Measurements from ENCODE around the gene FCRL3. TPM values are rescaled to one million over a fixed set of nuclear protein-coding genes. Genes with fewer than 3 reads are reported as not detected.

The FCRL3 gene
- total and polyA plus RNA-seq, 2 of the 13 experiments (the other 11 are each of a cell fraction or from before 2014, with no cell fraction given) = not detected

GRCh38 chr1:157700305-157700704, 264 bp downstream of the FCRL3 start:
- CTCF ChIA-PET (ENCODE audit: low intra/inter-chr PET ratio, low total read pairs) = no interaction called here
- Histone ChIP-seq H3K4me2 (ENCODE audit: low read depth, low read length) (no peak overlapping the region), H3K27ac (ENCODE audit: extremely low read length, insufficient read depth, low read length) (no peak overlapping the region), H3K36me3 (replicated peaks in 1 of 2; ENCODE audit: control insufficient read depth in 1 of 2, insufficient read depth in 2 of 2, low read length in 2 of 2) (no peaks in the 10 kb centered on the region), H3K9ac (ENCODE audit: insufficient read depth, low read depth, low read length) (no peak overlapping the region), H3K4me3 (replicated peaks in 1 of 3; ENCODE audit: insufficient read depth in 1 of 3, low read depth in 2 of 3, low read length in 3 of 3) (no peak overlapping the region), H2AFZ (ENCODE audit: low read length) (no peak overlapping the region), H3K4me1 (ENCODE audit: insufficient read depth, low read length) (no peaks in the 10 kb centered on the region), H3K9me3 (ENCODE audit: low read length) (no peaks in the 10 kb centered on the region), H4K20me1 (ENCODE audit: insufficient read depth, low read length) (no peaks in the 10 kb centered on the region), H3K27me3 (ENCODE audit: control insufficient read depth in 1 of 2, insufficient read depth in 2 of 2, low read length in 2 of 2) (0 out of 5 replicates have a peak, but pooled peaks cover 0 to 1% of the 10 kb centered on the region in 2 experiments), H3K79me2 (ENCODE audit: insufficient read depth, low read length) (no peaks in the 10 kb centered on the region)
- WGBS (ENCODE audit: low lambda C conversion rate) = 0% methylated on average over 1 of the region's 5 CpGs
- FAIRE-seq = no peak
- in situ Hi-C loops (cut with HindIII; ENCODE audit: extremely low pct_ligation_motif_present, low pct_unique_long_range_greater_than_20kb) = no loop called here
- ATAC-seq = no peak
- TF ChIP-seq ZNF644 (CRISPR knock-in tag; IDR thresholded peaks at IDR 0.05; ENCODE audit: low read depth) (no peak), TOPORS (CRISPR knock-in tag; IDR thresholded peaks at IDR 0.05) (no peak), ATF7-NPFF (CRISPR knock-in tag; IDR thresholded peaks at IDR 0.05; ENCODE audit: low read depth) (no peak), SMAD1 (CRISPR knock-in tag; IDR thresholded peaks at IDR 0.05; ENCODE audit: borderline replicate concordance, low read depth) (no peak), ATF7 (IDR thresholded peaks at IDR 0.05) (no peak), ATF7 (CRISPR knock-in tag; IDR thresholded peaks at IDR 0.05) (no peak), CBX2 (IDR thresholded peaks at IDR 0.05; ENCODE audit: low read depth, low read length) (no peak), CBX2 (CRISPR knock-in tag; IDR thresholded peaks at IDR 0.05; ENCODE audit: low read depth) (no peak), MAF1 (CRISPR knock-in tag; IDR thresholded peaks at IDR 0.05; ENCODE audit: borderline replicate concordance) (no peak), ZNF800 (CRISPR knock-in tag; IDR thresholded peaks at IDR 0.05) (no peak)
- POLR2A ChIA-PET = no interaction called here
- no peak for DNase-seq (ENCODE audit: low spot score)
- intact Hi-C loops (cut with micrococcal nuclease; ENCODE audit: unreplicated experiment) = no loop called here
- BruUV-seq (replicated peaks) = no TSS peak

Measured in HepG2 (cell line).